T-helper 2 cell treated with Interferon-gamma antibody and Interleukin-4, amounts not matched to agents 5 μg/mL and 100 μg/mL, for 36 hours (primary cell): Measurements from ENCODE around the gene ABCB9.

Source experiments
- DNase-seq: peaks from one replicate; pipeline ENCODE4 v3.0.0; 2021; ENCODE audit warnings: low spot score
- H3K27ac Mint-ChIP-seq: one replicate; pipeline ENCODE4 v1.8.0; 2021; ENCODE audit warnings: mild to moderate bottlenecking, mixed read lengths
- H3K27me3 Mint-ChIP-seq: one replicate; pipeline ENCODE4 v1.8.0; 2021; ENCODE audit warnings: low read depth, mixed read lengths
- H3K36me3 Mint-ChIP-seq: one replicate; pipeline ENCODE4 v1.8.0; 2021; ENCODE audit warnings: low read depth, mixed read lengths
- H3K4me1 Mint-ChIP-seq: one replicate; pipeline ENCODE4 v1.8.0; 2021; ENCODE audit warnings: low read depth, mixed read lengths
- H3K4me3 Mint-ChIP-seq: one replicate; pipeline ENCODE4 v1.8.0; 2022; ENCODE audit warnings: mild to moderate bottlenecking, moderate library complexity, mixed read lengths
- H3K9me3 Mint-ChIP-seq: one replicate; pipeline ENCODE4 v1.8.0; 2021; ENCODE audit warnings: mixed read lengths

ABCB9 gene

GRCh38 chr12:122981587-122982476 lies 15.6 kb upstream of the ABCB9 start:
- H3K27me3 Mint-ChIP-seq: no peaks in the 10 kb centered on the region
- DNase-seq: no peak
- H3K4me1 Mint-ChIP-seq: peaks cover 24% of the 10 kb centered on the region
- peaks cover 22% of the 10 kb centered on the region for H3K36me3 Mint-ChIP-seq
- no peaks in the 10 kb centered on the region for H3K9me3 Mint-ChIP-seq
- H3K4me3 Mint-ChIP-seq: peak overlapping the region; percentile 89
- H3K27ac Mint-ChIP-seq: peak overlapping the region; percentile 80

GRCh38 chr12:122981036-122981471 lies 14.8 kb upstream of the ABCB9 start:
- peak overlapping the region; percentile 80 for H3K27ac Mint-ChIP-seq
- peaks cover 22% of the 10 kb centered on the region for H3K36me3 Mint-ChIP-seq
- no peaks in the 10 kb centered on the region for H3K27me3 Mint-ChIP-seq
- H3K4me1 Mint-ChIP-seq: peaks cover 29% of the 10 kb centered on the region
- no peaks in the 10 kb centered on the region for H3K9me3 Mint-ChIP-seq
- H3K4me3 Mint-ChIP-seq: peak overlapping the region; percentile 89
- no peak for DNase-seq

DNA sequence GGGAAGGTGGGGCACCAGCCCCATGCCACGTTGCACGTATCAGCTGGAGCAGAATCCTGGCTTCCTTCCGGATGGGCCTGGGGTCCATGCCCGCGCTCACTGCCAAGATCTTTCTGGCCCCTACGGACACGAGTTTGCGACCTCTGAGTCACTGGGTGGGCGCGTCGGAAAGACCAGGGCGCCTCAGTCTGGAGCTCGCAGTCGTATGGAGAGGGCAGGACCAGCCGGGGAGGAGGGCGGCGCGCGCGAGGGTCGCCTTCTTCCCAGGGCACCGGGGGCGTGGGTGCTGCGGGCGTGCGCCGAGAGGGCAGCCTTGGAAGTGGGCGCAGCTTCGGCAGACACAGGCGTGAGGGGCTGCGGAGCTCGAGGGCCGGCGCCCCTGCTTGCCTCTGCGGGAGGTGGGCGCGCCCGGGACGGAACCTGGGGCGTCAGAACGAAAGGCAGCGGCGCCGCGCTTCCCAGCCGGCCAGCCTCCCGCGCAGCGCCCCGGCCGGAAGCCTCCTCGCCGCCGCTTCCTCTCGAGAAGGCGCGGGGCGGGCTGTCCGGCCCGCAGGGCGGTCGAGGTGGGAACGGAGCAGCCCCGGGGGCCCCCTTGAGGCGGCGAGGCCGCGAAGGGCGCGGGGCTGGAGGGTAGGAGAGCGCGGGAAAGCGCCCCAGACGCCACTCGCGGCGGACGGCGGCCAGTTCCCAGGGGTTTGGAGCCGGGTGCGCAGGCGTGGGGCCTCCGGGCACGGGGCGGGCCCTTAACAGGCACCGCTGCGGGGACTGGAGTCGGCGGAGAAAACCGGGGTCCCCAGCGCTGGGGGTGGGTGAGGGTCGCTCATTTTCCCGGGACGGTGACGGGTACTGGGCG lies 14.1 kb upstream of the ABCB9 start, which contains the start of gene ARL6IP4:
TSS of gene ARL6IP4 (plus strand) at position 499 of the 853 bp plus-strand sequence. CDS start 459 bp downstream, outside the sequence.
- peak; percentile 70 for DNase-seq
- Mint-ChIP-seq H3K27me3 (no peaks in the 10 kb centered on the region), H3K4me3 (peak within 1 kb of the TSS; percentile 93), H3K9me3 (no peaks in the 10 kb centered on the region), H3K36me3 (peaks cover 22% of the 10 kb centered on the region), H3K4me1 (peaks cover 32% of the 10 kb centered on the region), H3K27ac (peak within 1 kb of the TSS; percentile 88)

DNA sequence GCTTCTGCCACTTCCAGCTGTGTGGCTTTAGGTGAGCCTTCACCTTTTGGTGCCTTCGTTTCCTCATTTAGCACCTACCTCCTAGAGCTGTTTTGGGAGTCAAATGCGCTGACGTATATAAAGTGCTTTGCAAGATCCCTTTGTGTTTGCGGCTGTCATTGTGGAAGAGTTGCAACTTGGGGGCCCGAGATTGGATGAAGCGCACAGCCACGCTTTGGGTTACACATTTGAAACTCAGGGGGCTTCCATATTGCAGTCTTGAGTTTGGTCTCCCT lies 13.6 kb upstream of the ABCB9 start:
- Mint-ChIP-seq H3K27ac (peak overlapping the region; percentile 88), H3K4me3 (peak overlapping the region; percentile 93), H3K9me3 (no peaks in the 10 kb centered on the region), H3K36me3 (peaks cover 20% of the 10 kb centered on the region), H3K4me1 (peaks cover 32% of the 10 kb centered on the region), H3K27me3 (no peaks in the 10 kb centered on the region)
- DNase-seq: no peak

DNA sequence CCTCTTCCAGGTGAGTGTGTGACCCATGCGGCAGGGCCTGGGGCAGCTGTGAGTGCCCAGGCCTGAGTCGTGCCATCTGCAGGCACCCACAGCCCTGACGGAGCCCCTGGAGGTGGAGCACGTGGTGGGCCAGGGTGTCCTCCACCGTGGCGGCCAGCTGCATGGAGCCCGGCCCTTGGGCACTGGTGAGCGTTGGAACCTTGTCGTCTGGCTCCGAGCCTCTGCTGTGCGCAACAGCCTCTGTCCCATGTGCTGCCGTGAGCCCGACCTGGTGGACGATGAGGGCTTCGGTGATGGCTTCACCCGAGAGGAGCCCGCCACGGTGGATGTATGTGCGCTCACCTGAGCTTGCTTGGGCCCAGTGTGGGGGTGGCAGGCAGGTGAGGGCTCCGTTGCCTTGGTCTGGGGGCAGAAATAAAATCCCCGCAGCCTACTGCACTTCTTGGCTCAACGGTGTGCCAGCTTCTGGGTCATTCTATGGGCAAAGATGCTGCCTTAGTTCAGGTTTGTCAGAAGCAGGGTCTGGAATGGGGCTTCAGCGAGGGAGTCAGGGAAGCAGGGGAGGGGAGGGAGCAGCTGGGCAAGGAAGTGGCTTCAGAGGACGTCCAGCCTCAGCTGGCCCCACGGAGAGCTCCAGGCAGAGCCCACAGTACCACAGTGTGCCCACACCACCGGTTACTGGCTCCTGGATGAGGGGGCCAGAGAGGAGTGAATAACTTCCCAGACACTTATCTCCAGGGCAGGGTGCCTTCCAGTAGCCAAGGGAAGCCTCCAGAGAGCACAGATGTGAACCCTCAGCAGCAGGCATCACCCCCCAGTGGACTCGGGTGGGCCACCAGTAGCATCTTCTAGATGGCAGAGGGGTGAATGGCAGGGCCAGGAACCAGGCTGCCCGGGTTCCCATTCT lies 13.0 kb upstream of the ABCB9 start:
- H3K4me3 Mint-ChIP-seq: peak overlapping the region; percentile 93
- no peaks in the 10 kb centered on the region for H3K9me3 Mint-ChIP-seq
- no peaks in the 10 kb centered on the region for H3K27me3 Mint-ChIP-seq
- H3K27ac Mint-ChIP-seq: peak overlapping the region; percentile 88
- H3K4me1 Mint-ChIP-seq: peaks cover 31% of the 10 kb centered on the region
- peaks cover 16% of the 10 kb centered on the region for H3K36me3 Mint-ChIP-seq
- DNase-seq: no peak

DNA sequence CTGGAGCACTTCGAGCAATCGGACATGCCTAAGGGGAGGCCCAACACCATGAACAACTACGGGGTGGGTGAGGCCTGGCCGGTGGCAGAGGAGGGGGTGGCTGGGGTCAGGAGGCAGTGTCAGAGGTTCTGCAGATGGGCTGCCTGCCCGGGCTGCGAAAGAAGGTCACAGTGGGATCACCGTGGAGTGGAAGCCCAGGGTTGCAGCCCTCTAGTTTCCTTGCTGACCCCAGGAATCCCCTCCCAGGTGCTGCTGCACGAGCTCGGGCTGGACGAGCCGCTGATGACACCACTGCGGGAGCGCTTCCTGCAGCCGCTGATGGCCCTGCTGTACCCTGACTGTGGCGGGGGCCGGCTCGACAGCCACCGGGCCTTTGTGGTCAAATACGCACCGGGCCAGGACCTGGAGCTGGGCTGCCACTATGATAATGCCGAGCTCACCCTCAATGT lies 12.3 kb upstream of the ABCB9 start:
- DNase-seq: no peak
- H3K36me3 Mint-ChIP-seq: peaks cover 12% of the 10 kb centered on the region
- peaks cover 33% of the 10 kb centered on the region for H3K4me1 Mint-ChIP-seq
- no peaks in the 10 kb centered on the region for H3K27me3 Mint-ChIP-seq
- peak overlapping the region; percentile 50 for H3K4me3 Mint-ChIP-seq
- no peaks in the 10 kb centered on the region for H3K9me3 Mint-ChIP-seq
- H3K27ac Mint-ChIP-seq: no peak overlapping the region

- H3K9me3 Mint-ChIP-seq: no peaks in the 10 kb centered on the region
- H3K4me3 Mint-ChIP-seq: peak overlapping the region; percentile 50
- H3K27me3 Mint-ChIP-seq: no peaks in the 10 kb centered on the region
- peaks cover 6% of the 10 kb centered on the region for H3K36me3 Mint-ChIP-seq
- no peak for DNase-seq
- no peak overlapping the region for H3K27ac Mint-ChIP-seq
- H3K4me1 Mint-ChIP-seq: peaks cover 30% of the 10 kb centered on the region
Measured at GRCh38 chr12:122977655-122978392, 11.6 kb upstream of the ABCB9 start.

- DNase-seq: no peak
- H3K27ac Mint-ChIP-seq: no peak overlapping the region
- no peaks in the 10 kb centered on the region for H3K9me3 Mint-ChIP-seq
- peaks cover 5% of the 10 kb centered on the region for H3K36me3 Mint-ChIP-seq
- no peak overlapping the region for H3K4me3 Mint-ChIP-seq
- no peaks in the 10 kb centered on the region for H3K27me3 Mint-ChIP-seq
- H3K4me1 Mint-ChIP-seq: peaks cover 26% of the 10 kb centered on the region
Measured at GRCh38 chr12:122977153-122977552, 10.9 kb upstream of the ABCB9 start.

- Mint-ChIP-seq H3K9me3 (no peaks in the 10 kb centered on the region), H3K4me1 (peaks cover 24% of the 10 kb centered on the region), H3K4me3 (peak overlapping the region; percentile 98), H3K27ac (no peak overlapping the region), H3K36me3 (peaks cover 1% of the 10 kb centered on the region), H3K27me3 (no peaks in the 10 kb centered on the region)
- no peak for DNase-seq
Measured at GRCh38 chr12:122976648-122976975, 10.3 kb upstream of the ABCB9 start.

DNA sequence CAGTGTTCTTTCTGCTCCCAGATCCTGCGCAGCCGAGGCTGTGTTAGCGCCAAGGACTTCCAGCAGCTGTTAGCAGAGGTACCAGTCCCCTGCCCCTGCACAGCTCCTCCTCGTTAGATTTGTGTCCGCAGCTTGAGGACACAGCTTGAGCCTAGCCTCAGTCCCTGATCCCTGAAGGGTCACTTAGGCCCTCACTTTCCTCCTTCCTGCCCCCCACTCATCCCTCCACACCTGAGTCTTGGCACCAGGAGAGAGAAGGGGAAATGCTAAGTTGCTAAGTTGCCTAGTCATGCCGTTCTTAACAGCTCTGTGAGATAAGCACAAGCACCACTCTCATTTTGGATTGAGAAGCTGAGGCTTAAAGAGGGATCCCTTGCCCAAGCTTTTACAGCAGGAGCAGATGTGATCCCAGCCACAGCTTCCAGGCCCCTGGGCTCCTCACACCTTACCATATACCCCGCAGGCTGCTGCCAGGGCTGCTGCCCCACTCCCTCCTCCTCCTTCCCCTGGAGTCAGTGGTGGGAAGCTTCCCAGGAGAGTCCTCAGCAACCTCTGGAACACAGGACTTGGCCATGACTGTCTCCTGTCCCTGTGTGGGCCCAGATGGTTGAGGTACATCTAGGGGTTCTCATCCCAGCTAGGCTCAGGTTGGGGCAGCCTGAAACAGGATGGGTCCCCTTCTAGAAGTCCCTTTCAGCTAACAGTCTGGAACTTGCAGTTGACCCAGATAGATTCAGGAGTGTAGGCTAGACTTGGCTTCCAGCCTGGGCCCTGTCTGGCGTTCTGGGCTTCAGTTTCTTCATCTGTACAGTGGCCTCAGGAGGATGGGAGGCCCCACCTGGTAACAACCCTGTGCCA lies 9.8 kb upstream of the ABCB9 start:
- DNase-seq: no peak
- peaks cover 22% of the 10 kb centered on the region for H3K4me1 Mint-ChIP-seq
- no peaks in the 10 kb centered on the region for H3K27me3 Mint-ChIP-seq
- H3K9me3 Mint-ChIP-seq: no peaks in the 10 kb centered on the region
- H3K27ac Mint-ChIP-seq: peak overlapping the region; percentile 99
- H3K4me3 Mint-ChIP-seq: peak overlapping the region; percentile 98
- H3K36me3 Mint-ChIP-seq: no peaks in the 10 kb centered on the region

- DNase-seq: peak; percentile 93
Measured at GRCh38 chr12:122974892-122975789, 8.9 kb upstream of the ABCB9 start, which contains the start of gene OGFOD2. TSS of gene OGFOD2 (plus strand) at chr12:122975244. CDS start at chr12:122975252, 8 bp downstream.

More at GRCh38 chr12:122974892-122975789, 8.9 kb upstream of the ABCB9 start, which contains the start of gene OGFOD2:
- Mint-ChIP-seq H3K36me3 (no peaks in the 10 kb centered on the region), H3K4me3 (peak within 1 kb of the TSS; percentile 98), H3K9me3 (no peaks in the 10 kb centered on the region), H3K27ac (peak within 1 kb of the TSS; percentile 99), H3K4me1 (peaks cover 22% of the 10 kb centered on the region), H3K27me3 (no peaks in the 10 kb centered on the region)
